B cell (primary cell): ENCODE results near the gene NOSIP. TPM values are rescaled to one million over a fixed set of nuclear protein-coding genes. Genes with fewer than 3 reads are reported as not detected.

ENCODE experiments used
- ATAC-seq: fragments of 200-7000 bp; cut with Tn5 transposase; one replicate; pipeline ENCODE4 v1.10.0; 2021; ENCODE audit warnings: low read depth, mild to moderate bottlenecking, moderate number of reproducible peaks, moderate library complexity
- CTCF ChIA-PET: fragments of 350-600 bp; sonication (Branson Sonifier 250); formaldehyde crosslinking; loops from one replicate; lab custom pipeline; 2021; ENCODE audit warnings: antibody characterized with exemption, inconsistent platforms; lab: Charles Lee
- POLR2A ChIA-PET: fragments of 350-600 bp; sonication (Branson Sonifier 250); formaldehyde crosslinking; loops from one replicate; lab custom pipeline; 2021; ENCODE audit warnings: antibody characterized with exemption; lab: Charles Lee
- DNase-seq: peaks from one replicate; pipeline ENCODE4 v3.0.0; 2013
- H2AFZ ChIP-seq: 2 replicates; pipeline ENCODE4 v1.6.1; 2012; ENCODE audit warnings: mild to moderate bottlenecking, low read depth, low read length; ENCODE audit not compliant: insufficient read depth, poor library complexity, severe bottlenecking
- H3K27ac ChIP-seq, 2 donors: 1 replicate in 1 of 2; 2 replicates in 1 of 2; pipeline ENCODE4 v1.5.1; 2012 to 2013; ENCODE audit warnings: low read length in 2 of 2, mild to moderate bottlenecking in 2 of 2, moderate library complexity in 1 of 2
- H3K27me3 ChIP-seq, 4 experiments: fragments of 200-600 bp in 1 of 4; sonication (generic) in 1 of 4; replicated peaks in 1 of 4; 1 replicate in 2 of 4; 2 replicates in 2 of 4; pipeline versions ENCODE4 v1.6.1 to v1.7.0; 2013 to 2016; ENCODE audit warnings: low read length in 3 of 4, mild to moderate bottlenecking in 2 of 4, mixed read lengths in 1 of 4, moderate library complexity in 1 of 4; ENCODE audit not compliant: insufficient read depth in 4 of 4, control insufficient read depth in 3 of 4; ENCODE audit errors: control extremely low read depth in 1 of 4
- H3K36me3 ChIP-seq, 2 experiments: replicated peaks in 1 of 2; 1 replicate in 1 of 2; 2 replicates in 1 of 2; pipeline versions ENCODE4 v1.6.1 to v1.7.1; 2013; ENCODE audit warnings: low read length in 1 of 2; ENCODE audit not compliant: insufficient read depth in 2 of 2, control insufficient read depth in 1 of 2; ENCODE audit errors: control extremely low read depth in 1 of 2, extremely low read depth in 1 of 2
- H3K4me1 ChIP-seq, 2 donors: fragments of 200-600 bp in 1 of 2; sonication (generic) in 1 of 2; 1 replicate in 1 of 2; 2 replicates in 1 of 2; pipeline versions ENCODE4 v1.5.1 to v1.6.1; 2013 to 2017; ENCODE audit warnings: low read length in 2 of 2; ENCODE audit not compliant: control insufficient read depth in 2 of 2, insufficient read depth in 2 of 2
- H3K4me2 ChIP-seq: replicated peaks from 2 replicates; pipeline ENCODE3; 2012; ENCODE audit warnings: mild to moderate bottlenecking, low read depth, low read length; ENCODE audit not compliant: poor library complexity, severe bottlenecking
- H3K4me3 ChIP-seq, 5 experiments: fragments of 200-600 bp in 1 of 5; sonication (generic) in 1 of 5; 1 replicate in 3 of 5; 2 replicates in 2 of 5; pipeline versions ENCODE4 v1.5.1 to v1.7.0; 2011 to 2016; ENCODE audit warnings: low read length in 4 of 5, mild to moderate bottlenecking in 4 of 5, low read depth in 2 of 5, control low read depth in 1 of 5, moderate library complexity in 1 of 5; ENCODE audit not compliant: insufficient read depth in 1 of 5; ENCODE audit errors: control extremely low read depth in 1 of 5, extremely low read depth in 1 of 5
- H3K79me2 ChIP-seq: fragments of 200-600 bp; sonication (generic); one replicate; pipeline ENCODE4 v1.6.0; 2016; ENCODE audit warnings: low read length; ENCODE audit not compliant: control insufficient read depth, insufficient read depth
- H3K9ac ChIP-seq: fragments of 200-600 bp; sonication (generic); 2 replicates; pipeline ENCODE4 v1.6.1; 2017; ENCODE audit warnings: mild to moderate bottlenecking, low read length, moderate library complexity
- H3K9me3 ChIP-seq, 3 donors: one replicate each; pipeline versions ENCODE4 v1.6.1 to v1.7.1; 2013; ENCODE audit warnings: low read length in 2 of 3; ENCODE audit not compliant: control insufficient read depth in 2 of 3, insufficient read depth in 1 of 3; ENCODE audit errors: control extremely low read depth in 1 of 3
- H4K20me1 ChIP-seq: 2 replicates; pipeline ENCODE4 v1.6.0; 2012; ENCODE audit warnings: mild to moderate bottlenecking, low read length; ENCODE audit not compliant: insufficient read depth, control insufficient read depth, poor library complexity, severe bottlenecking
- H3K27ac Mint-ChIP-seq: one replicate; pipeline ENCODE4 v1.8.0; 2021; ENCODE audit warnings: mixed read lengths
- H3K27me3 Mint-ChIP-seq: one replicate; pipeline ENCODE4 v1.8.0; 2021; ENCODE audit warnings: mixed read lengths
- H3K4me1 Mint-ChIP-seq: one replicate; pipeline ENCODE4 v1.8.0; 2021; ENCODE audit warnings: mixed read lengths
- H3K4me3 Mint-ChIP-seq: one replicate; pipeline ENCODE4 v1.8.0; 2021; ENCODE audit warnings: mixed read lengths
- H3K9me3 Mint-ChIP-seq: one replicate; pipeline ENCODE4 v1.8.0; 2022; ENCODE audit warnings: mixed read lengths; ENCODE audit not compliant: insufficient read depth
- CTCF ChIP-seq: fragments of 200-600 bp; IDR thresholded peaks from one replicate; pipeline ENCODE4 v1.8.0; 2022; ENCODE audit warnings: antibody characterized with exemption, mild to moderate bottlenecking
- EZH2 ChIP-seq: IDR thresholded peaks from 2 replicates; pipeline ENCODE4 v1.6.1; 2012; ENCODE audit warnings: borderline replicate concordance, low read depth, mild to moderate bottlenecking, moderate library complexity, low read length; ENCODE audit not compliant: insufficient read depth, poor library complexity, severe bottlenecking
- WGBS: methylation state at CpG from one replicate; pipeline ENCODE4 v1.1.5; 2013; ENCODE audit warnings: missing lambda C conversion rate; ENCODE audit not compliant: insufficient coverage; 5-methylcytosine and 5-hydroxymethylcytosine counted together
- intact Hi-C: fragments of 100-400 bp; cut with micrococcal nuclease; formaldehyde crosslinking; loops from one replicate; pipeline ENCODE4 v1.10.0; 2022
- polyA plus RNA-seq: library from polyadenylated mRNA; depleted of rRNA; stranded (reverse); fragments of >200 nt; gene quantifications from 2 replicates; pipeline ENCODE4 v1.2.3, GENCODE V29; 2012
- total RNA-seq, 2 donors: library from RNA; stranded (reverse); fragments of 120-200 nt in 1 of 2; gene quantifications; 1 replicate in 1 of 2; 2 replicates in 1 of 2; pipeline versions ENCODE4 v1.2.3 to v1.2.4, GENCODE V29; 2013 to 2022

Gene NOSIP
- total and polyA plus RNA-seq, 2 donors (not counting 1 experiment from before 2014, with no cell fraction given): 55.5 to 135 TPM

- peaks cover 16 to 23% of the 10 kb centered on the region in 2 donors for H3K4me1 ChIP-seq
- H3K36me3 ChIP-seq: no peaks in the 10 kb centered on the region
- H3K79me2 ChIP-seq: peaks cover 21% of the 10 kb centered on the region
- no peak for DNase-seq
- Mint-ChIP-seq H3K27ac (no peak overlapping the region), H3K4me3 (no peak overlapping the region), H3K9me3 (no peaks in the 10 kb centered on the region), H3K4me1 (peaks cover 20% of the 10 kb centered on the region), H3K27me3 (no peaks in the 10 kb centered on the region)
- H3K9me3 ChIP-seq: peaks cover 0 to 2% (median 0%) of the 10 kb centered on the region in 3 donors
- ChIA-PET POLR2A (no interaction called here), CTCF (interaction anchor here (0.6 to 0.9 kb wide), 2 partner anchors 12 to 1249 kb away, joined by 3 read pairs; no protein-coding TSS in a partner anchor)
- no peak overlapping the region for H2AFZ ChIP-seq
- no peak for TF ChIP-seq EZH2
- no peak for TF ChIP-seq CTCF
- H3K27ac ChIP-seq: no peak overlapping the region
- 85% methylated on average over 2 of the region's 2 CpGs for WGBS
- H4K20me1 ChIP-seq: no peaks in the 10 kb centered on the region
- H3K4me3 ChIP-seq: no peak overlapping the region
- H3K4me2 ChIP-seq: no peak overlapping the region
- ATAC-seq: no peak
- no peak overlapping the region for H3K9ac ChIP-seq
- H3K27me3 ChIP-seq: no peaks in the 10 kb centered on the region
- intact Hi-C loops: loop anchor here (10.0 kb wide), 1 partner anchor 442 kb away; the partner anchor contains the start of genes VRK3 and ZNF473
Measured at GRCh38 chr19:49583239-49583638, 2.9 kb upstream of the NOSIP start.

DNA sequence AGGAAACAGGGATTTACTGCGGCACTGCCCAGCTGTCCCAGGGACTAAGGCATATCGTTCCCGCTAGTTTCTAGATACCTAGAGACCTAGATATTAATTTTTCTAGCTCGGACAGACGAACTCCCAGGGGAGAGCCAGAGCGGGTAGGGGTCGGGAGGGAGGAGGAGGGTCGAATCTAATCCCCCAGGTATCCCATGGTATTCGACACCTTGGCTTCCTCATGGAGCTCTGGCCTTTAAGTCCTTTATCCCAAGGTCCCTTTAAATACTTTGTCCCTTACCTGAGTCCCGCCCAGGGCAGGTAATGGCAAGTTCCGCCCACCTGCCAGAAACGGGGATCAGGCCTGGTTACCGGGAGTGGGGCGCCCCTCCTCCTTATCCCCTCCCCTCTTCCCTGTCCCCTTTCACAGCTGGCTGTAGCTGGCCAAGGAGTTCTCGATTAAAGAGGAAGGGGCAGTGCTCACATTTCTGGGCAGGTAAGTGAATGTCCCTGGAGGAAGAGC, 702 bp upstream of the NOSIP start, which contains the start of gene PRRG2:
Gene PRRG2, plus strand, starts transcription at position 310 of the 502 bp plus-strand sequence. CDS start 1,904 bp downstream, outside the sequence.
- peak within 1 kb of the TSS; percentile 81 for H2AFZ ChIP-seq
- peaks cover 16 to 23% of the 10 kb centered on the region in 2 donors for H3K4me1 ChIP-seq
- peak within 1 kb of the TSS; percentile 95 for H3K4me2 ChIP-seq
- H4K20me1 ChIP-seq: no peaks in the 10 kb centered on the region
- no peaks in the 10 kb centered on the region for H3K27me3 ChIP-seq
- POLR2A ChIA-PET: interaction anchor here (0.8 to 2.4 kb wide), 10 partner anchors 10 to 129 kb away, joined by 3 to 26 read pairs (median 7); partner anchors contain the start of genes ALDH16A1, BCL2L12, IRF3 and PIH1D1
- WGBS: 69% methylated on average over 5 of the region's 15 CpGs
- Mint-ChIP-seq H3K27ac (peak within 1 kb of the TSS; percentile 88), H3K4me3 (peak within 1 kb of the TSS; percentile 89), H3K9me3 (no peaks in the 10 kb centered on the region), H3K4me1 (peaks cover 29% of the 10 kb centered on the region), H3K27me3 (no peaks in the 10 kb centered on the region)
- TF ChIP-seq EZH2: no peak
- ATAC-seq (no peak), DNase-seq (no peak)
- intact Hi-C loops: loop anchor here (10.0 kb wide), 1 partner anchor 444 kb away; the partner anchor contains the start of genes VRK3 and ZNF473
- CTCF ChIA-PET: interaction anchor here (0.5 to 2.8 kb wide), 12 partner anchors 10 to 466 kb away, joined by 3 to 28 read pairs (median 4); partner anchors contain the start of genes PRMT1 and PRR12
- H3K9ac ChIP-seq: peak within 1 kb of the TSS; percentile 86
- peaks cover 0 to 2% (median 0%) of the 10 kb centered on the region in 3 donors for H3K9me3 ChIP-seq
- peaks cover 0 to 3% of the 10 kb centered on the region in 2 experiments for H3K36me3 ChIP-seq
- H3K4me3 ChIP-seq: peak within 1 kb of the TSS; percentile 61 to 92 (median 87)
- H3K79me2 ChIP-seq: peaks cover 43% of the 10 kb centered on the region
- H3K27ac ChIP-seq: peak within 1 kb of the TSS; percentile 5 to 74
